Activated CD8-positive, alpha-beta T cell treated with anti-CD3 and anti-CD28 coated beads, Interleukin-2, amount 10 ng/mL, durations not matched to agents 7 days and 5 days (primary cell): ENCODE data around the gene BCAT1. TPM values are rescaled to one million over a fixed set of nuclear protein-coding genes. Genes with fewer than 3 reads are reported as not detected.

Experiments
- ATAC-seq: fragments of 150-1000 bp; cut with Tn5 transposase; one replicate; pipeline ENCODE4 v1.10.0; 2021; ENCODE audit warnings: moderate library complexity
- CTCF ChIA-PET: fragments of 350-600 bp; sonication (Branson Sonifier 250); formaldehyde crosslinking; loops from one replicate; lab custom pipeline; 2021; ENCODE audit warnings: antibody characterized with exemption; lab: Charles Lee
- POLR2A ChIA-PET: fragments of 350-600 bp; sonication (Branson Sonifier 250); formaldehyde crosslinking; loops from one replicate; lab custom pipeline; 2021; ENCODE audit warnings: antibody characterized with exemption; lab: Charles Lee
- DNase-seq: peaks from one replicate; pipeline ENCODE4 v3.0.0-alpha.2; 2020
- H3K27ac Mint-ChIP-seq: one replicate; pipeline ENCODE4 v1.8.0; 2021; ENCODE audit warnings: mild to moderate bottlenecking, mixed read lengths
- H3K27me3 Mint-ChIP-seq: one replicate; pipeline ENCODE4 v1.8.0; 2021; ENCODE audit warnings: low read depth, mixed read lengths
- H3K36me3 Mint-ChIP-seq: one replicate; pipeline ENCODE4 v1.8.0; 2021; ENCODE audit warnings: low read depth, mixed read lengths
- H3K4me1 Mint-ChIP-seq: one replicate; pipeline ENCODE4 v1.8.0; 2021; ENCODE audit warnings: low read depth, mixed read lengths
- H3K4me3 Mint-ChIP-seq: one replicate; pipeline ENCODE4 v1.8.0; 2021; ENCODE audit warnings: mild to moderate bottlenecking, mixed read lengths
- H3K9me3 Mint-ChIP-seq: one replicate; pipeline ENCODE4 v1.8.0; 2022; ENCODE audit warnings: mixed read lengths; ENCODE audit not compliant: insufficient read depth
- total RNA-seq, 2 experiments: library from RNA; stranded (reverse); gene quantifications; one replicate each; pipeline ENCODE4 v1.2.3, GENCODE V29; 2021

Gene BCAT1
- total RNA-seq, 2 experiments from 2014 or later: 19.7 to 24.1 TPM

- Mint-ChIP-seq H3K4me3 (no peak overlapping the region), H3K27me3 (no peaks in the 10 kb centered on the region)
- CTCF ChIA-PET: no interaction called here
These were observed 99.9 kb downstream of the BCAT1 start for GRCh38 chr12:24848941-24849477.

DNA sequence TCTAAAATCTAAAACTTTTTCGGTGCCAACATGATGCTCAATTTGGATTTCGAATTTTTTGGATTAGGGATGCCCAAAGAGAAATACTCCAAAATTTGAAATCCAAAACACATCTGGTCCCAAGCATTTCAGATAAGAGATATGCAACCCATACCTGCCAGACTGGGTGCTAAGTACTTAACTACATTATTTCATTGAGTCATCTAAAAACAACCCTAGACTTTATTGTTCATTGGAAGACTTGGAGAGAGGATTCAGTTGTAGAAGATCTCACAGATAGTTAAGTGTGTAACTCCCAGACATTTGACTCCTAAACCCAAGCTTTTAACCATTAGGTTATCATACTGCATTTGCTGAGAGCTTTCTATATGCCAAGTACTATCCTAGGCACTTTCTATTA is 102.2 kb downstream of the BCAT1 start:
- ATAC-seq: no peak
- Mint-ChIP-seq H3K36me3 (peaks cover 3% of the 10 kb centered on the region), H3K4me1 (peaks cover 8% of the 10 kb centered on the region), H3K27ac (no peak overlapping the region), H3K9me3 (no peaks in the 10 kb centered on the region), H3K27me3 (no peaks in the 10 kb centered on the region), H3K4me3 (no peak overlapping the region)
- ChIA-PET POLR2A (no interaction called here), CTCF (no interaction called here)
- DNase-seq: no peak

More at GRCh38 chr12:24848941-24849477, 99.9 kb downstream of the BCAT1 start:
- no peak for ATAC-seq
- H3K4me1 Mint-ChIP-seq: peaks cover 8% of the 10 kb centered on the region
- no peak for DNase-seq
- H3K9me3 Mint-ChIP-seq: no peaks in the 10 kb centered on the region
- POLR2A ChIA-PET: no interaction called here
- H3K27ac Mint-ChIP-seq: no peak overlapping the region
- no peaks in the 10 kb centered on the region for H3K36me3 Mint-ChIP-seq

- Mint-ChIP-seq H3K4me3 (no peak overlapping the region), H3K4me1 (peaks cover 8% of the 10 kb centered on the region), H3K9me3 (no peaks in the 10 kb centered on the region), H3K36me3 (peaks cover 6% of the 10 kb centered on the region), H3K27ac (no peak overlapping the region), H3K27me3 (no peaks in the 10 kb centered on the region)
- ChIA-PET CTCF (interaction anchor here (0.9 kb wide), 1 partner anchor 9 kb away, joined by 3 read pairs; no protein-coding TSS in a partner anchor), POLR2A (no interaction called here)
- ATAC-seq: no peak
- no peak for DNase-seq
These were observed 103.3 kb downstream of the BCAT1 start for GRCh38 chr12:24845615-24846014.

DNA sequence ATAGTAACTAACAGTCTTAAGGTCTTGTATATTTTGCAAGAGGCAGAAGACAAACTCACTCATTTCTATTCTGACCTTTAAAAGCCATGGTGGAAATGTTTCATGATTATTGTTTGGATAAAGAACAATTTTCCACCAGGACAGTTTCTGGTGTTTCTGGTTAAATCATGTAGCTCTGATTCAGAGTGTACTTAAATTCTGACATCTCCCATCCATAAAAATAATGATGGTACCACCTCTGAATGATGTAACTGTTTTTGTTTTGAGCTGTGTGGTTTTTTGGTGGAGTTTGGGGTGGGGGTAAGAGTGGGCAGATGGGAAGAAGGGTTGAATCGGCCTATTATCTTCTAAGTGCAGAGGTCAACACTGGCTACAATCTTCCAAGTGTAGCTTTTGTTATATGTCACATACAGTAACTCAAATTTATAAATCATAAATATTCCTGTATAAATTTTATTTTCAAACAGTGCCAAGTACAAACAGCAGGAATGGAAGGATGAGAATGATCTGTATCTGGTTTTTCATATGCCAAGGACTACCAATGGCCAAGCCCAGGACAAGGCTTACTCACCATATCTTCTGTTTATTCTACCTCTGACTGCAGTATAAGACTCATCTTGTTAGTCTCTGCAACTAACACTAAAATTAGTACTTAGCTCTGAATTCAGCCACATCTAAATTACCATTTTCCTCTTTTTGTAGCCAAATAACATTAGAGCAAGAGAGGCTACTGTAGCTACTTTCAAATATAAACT is 108.7 kb downstream of the BCAT1 start:
- Mint-ChIP-seq H3K27me3 (no peaks in the 10 kb centered on the region), H3K9me3 (no peaks in the 10 kb centered on the region), H3K4me3 (no peak overlapping the region), H3K27ac (no peak overlapping the region), H3K36me3 (peaks cover 10% of the 10 kb centered on the region), H3K4me1 (peaks cover 25% of the 10 kb centered on the region)
- POLR2A ChIA-PET: no interaction called here
- no peak for DNase-seq
- CTCF ChIA-PET: interaction anchor here (1.1 to 4.2 kb wide), 2 partner anchors 12 to 21 kb away, joined by 3 to 27 read pairs; no protein-coding TSS in a partner anchor
- no peak for ATAC-seq

DNA sequence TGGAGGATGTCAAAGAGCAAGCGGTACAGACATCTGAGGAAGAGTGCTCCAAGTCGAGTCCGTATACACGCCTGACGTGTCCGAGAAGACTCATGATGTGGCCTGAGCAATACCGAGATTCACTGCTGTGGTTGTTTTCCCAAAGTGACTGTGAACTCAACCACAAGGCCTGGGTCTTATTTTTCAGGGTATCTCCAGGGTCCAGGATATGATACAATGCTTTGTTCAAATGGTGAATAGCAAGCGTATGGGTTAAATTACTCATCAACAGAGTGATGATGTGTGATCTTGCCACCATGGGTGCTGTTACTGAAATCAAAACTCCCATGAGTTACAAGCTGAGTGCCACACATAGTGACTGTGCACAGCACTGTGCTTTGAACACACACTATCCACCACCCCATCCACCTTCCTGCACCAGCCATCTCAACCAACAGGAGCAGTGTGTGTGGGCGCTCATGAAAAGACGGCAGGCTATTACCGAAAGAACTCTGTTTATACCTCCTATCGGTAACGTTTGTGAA is 109.6 kb downstream of the BCAT1 start:
- Mint-ChIP-seq H3K36me3 (peaks cover 10% of the 10 kb centered on the region), H3K9me3 (no peaks in the 10 kb centered on the region), H3K4me3 (no peak overlapping the region), H3K4me1 (peaks cover 25% of the 10 kb centered on the region), H3K27ac (peak overlapping the region; percentile 8), H3K27me3 (no peaks in the 10 kb centered on the region)
- ATAC-seq (peak; percentile 82), DNase-seq (peak; percentile 58)
- ChIA-PET POLR2A (interaction anchor here (0.8 kb wide), 1 partner anchor 64 kb away, joined by 3 read pairs; no protein-coding TSS in a partner anchor), CTCF (interaction anchor here (1.1 to 4.2 kb wide), 3 partner anchors 13 to 62 kb away, joined by 3 to 27 read pairs (median 7); no protein-coding TSS in a partner anchor)

DNA sequence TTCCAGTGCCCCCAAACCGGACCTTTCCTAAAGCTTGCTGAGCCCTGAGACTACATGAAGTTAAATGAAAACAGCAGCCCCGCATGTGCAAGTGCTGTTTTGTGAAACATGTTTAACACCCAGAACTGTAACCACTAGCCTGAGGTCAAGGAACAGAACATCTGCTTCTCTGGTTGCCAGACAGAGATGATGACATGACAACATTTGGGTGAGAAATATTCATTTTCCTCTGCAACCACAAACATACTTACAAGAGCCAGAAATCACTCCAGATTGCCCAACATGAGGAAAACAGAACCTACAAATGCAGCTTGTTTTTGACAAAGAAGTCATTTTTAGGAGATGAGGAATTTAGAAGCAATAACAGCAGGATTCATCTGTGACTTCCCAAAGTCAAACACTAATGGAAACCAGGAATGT is 110.4 kb downstream of the BCAT1 start:
- DNase-seq (peak; percentile 32), ATAC-seq (peak; percentile 27)
- H3K4me3 Mint-ChIP-seq: no peak overlapping the region
- H3K36me3 Mint-ChIP-seq: peaks cover 10% of the 10 kb centered on the region
- H3K9me3 Mint-ChIP-seq: no peaks in the 10 kb centered on the region
- ChIA-PET POLR2A (interaction anchor here (0.5 kb wide), 1 partner anchor 1773 kb away, joined by 3 read pairs; no protein-coding TSS in a partner anchor), CTCF (interaction anchor here (0.7 to 4.2 kb wide), 4 partner anchors 14 to 153 kb away, joined by 3 to 27 read pairs (median 6); no protein-coding TSS in a partner anchor)
- H3K4me1 Mint-ChIP-seq: peaks cover 25% of the 10 kb centered on the region
- H3K27me3 Mint-ChIP-seq: no peaks in the 10 kb centered on the region
- peak overlapping the region; percentile 9 for H3K27ac Mint-ChIP-seq

GRCh38 chr12:24835377-24835776 is 113.5 kb downstream of the BCAT1 start:
- ChIA-PET POLR2A (interaction anchor here (1.0 kb wide), 1 partner anchor 45 kb away, joined by 3 read pairs; no protein-coding TSS in a partner anchor), CTCF (interaction anchor here (0.6 to 1.2 kb wide), 4 partner anchors 14 to 1629 kb away, joined by 3 to 4 read pairs (median 3); no protein-coding TSS in a partner anchor)
- H3K9me3 Mint-ChIP-seq: no peaks in the 10 kb centered on the region
- no peak for ATAC-seq
- DNase-seq: no peak
- H3K4me3 Mint-ChIP-seq: no peak overlapping the region
- H3K4me1 Mint-ChIP-seq: peaks cover 25% of the 10 kb centered on the region
- H3K27me3 Mint-ChIP-seq: no peaks in the 10 kb centered on the region
- peaks cover 4% of the 10 kb centered on the region for H3K36me3 Mint-ChIP-seq
- no peak overlapping the region for H3K27ac Mint-ChIP-seq

- no peak overlapping the region for H3K4me3 Mint-ChIP-seq
- POLR2A ChIA-PET: no interaction called here
- H3K27me3 Mint-ChIP-seq: no peaks in the 10 kb centered on the region
- H3K27ac Mint-ChIP-seq: no peak overlapping the region
- ATAC-seq (no peak), DNase-seq (no peak)
- H3K9me3 Mint-ChIP-seq: no peaks in the 10 kb centered on the region
- peaks cover 11% of the 10 kb centered on the region for H3K4me1 Mint-ChIP-seq
- CTCF ChIA-PET: no interaction called here
- peaks cover 2% of the 10 kb centered on the region for H3K36me3 Mint-ChIP-seq
These were observed 115.4 kb downstream of the BCAT1 start for GRCh38 chr12:24833513-24833912.

GRCh38 chr12:24823808-24824515 is 124.9 kb downstream of the BCAT1 start:
- H3K4me3 Mint-ChIP-seq: no peak overlapping the region
- H3K9me3 Mint-ChIP-seq: peaks cover 3% of the 10 kb centered on the region
- H3K27ac Mint-ChIP-seq: peak overlapping the region; percentile 26
- H3K27me3 Mint-ChIP-seq: no peaks in the 10 kb centered on the region
- H3K4me1 Mint-ChIP-seq: no peaks in the 10 kb centered on the region
- POLR2A ChIA-PET: no interaction called here
- DNase-seq (no peak), ATAC-seq (no peak)
- CTCF ChIA-PET: no interaction called here
- peaks cover 17% of the 10 kb centered on the region for H3K36me3 Mint-ChIP-seq

DNA sequence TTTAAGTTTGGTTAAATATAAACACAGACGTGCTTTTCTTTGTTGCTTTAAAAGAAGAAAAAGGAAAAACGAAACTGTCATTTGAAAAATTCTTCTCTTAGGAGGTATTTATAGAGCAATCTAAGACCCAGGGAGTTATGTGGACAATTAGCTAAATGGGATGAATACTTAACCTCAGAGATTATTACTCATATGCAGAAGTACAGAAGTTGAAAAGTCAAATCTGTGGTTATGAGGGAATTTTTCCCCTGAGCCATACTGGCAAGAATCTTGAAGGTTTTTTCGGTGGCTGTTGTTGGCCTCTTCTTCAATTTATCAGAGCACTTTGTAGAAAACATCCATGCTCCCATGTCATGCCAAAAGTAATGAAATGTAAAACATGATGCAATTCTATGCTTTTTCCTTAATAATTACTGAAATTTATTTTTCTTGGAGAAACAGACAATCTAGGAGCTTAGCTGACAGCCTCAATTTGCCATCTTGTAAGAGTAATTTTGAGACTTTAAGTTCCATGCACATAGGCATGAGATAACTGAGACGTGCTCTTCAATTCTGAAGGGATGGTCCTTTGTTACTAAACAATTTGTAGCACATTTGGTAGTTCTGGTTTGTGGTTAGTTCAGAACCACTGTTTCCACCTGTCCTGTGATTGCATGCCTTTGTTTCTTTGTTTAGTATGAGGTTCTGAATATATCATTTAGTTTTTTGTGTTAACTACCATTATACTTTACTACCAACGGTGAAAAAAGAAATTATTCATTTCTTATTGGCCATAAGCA is 126.6 kb downstream of the BCAT1 start:
- Mint-ChIP-seq H3K4me1 (no peaks in the 10 kb centered on the region), H3K36me3 (peaks cover 17% of the 10 kb centered on the region), H3K27me3 (no peaks in the 10 kb centered on the region), H3K9me3 (peaks cover 3% of the 10 kb centered on the region), H3K4me3 (no peak overlapping the region), H3K27ac (no peak overlapping the region)
- DNase-seq: no peak
- ATAC-seq: no peak
- CTCF ChIA-PET: no interaction called here
- POLR2A ChIA-PET: no interaction called here

DNA sequence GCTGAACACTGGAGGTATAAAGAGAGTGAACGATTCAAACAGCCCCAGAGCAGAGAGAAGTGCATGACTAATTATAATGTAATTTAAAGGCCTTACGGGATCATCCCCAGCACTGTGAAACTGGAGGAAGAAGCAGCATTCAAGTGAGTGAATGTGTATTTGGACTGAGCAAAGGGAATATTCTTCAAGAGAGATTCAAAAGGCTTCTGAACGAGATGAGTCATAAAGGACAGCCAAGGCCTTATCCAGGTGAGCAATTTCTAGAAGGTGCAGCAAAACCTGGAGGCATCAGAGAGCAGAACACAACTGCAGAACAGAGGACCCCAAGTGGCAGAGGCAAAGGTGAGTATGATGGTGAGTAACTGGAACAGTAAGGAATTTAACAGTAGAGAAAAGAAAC is 127.2 kb downstream of the BCAT1 start:
- Mint-ChIP-seq H3K4me1 (no peaks in the 10 kb centered on the region), H3K27ac (no peak overlapping the region), H3K27me3 (no peaks in the 10 kb centered on the region), H3K36me3 (peaks cover 17% of the 10 kb centered on the region), H3K9me3 (peaks cover 3% of the 10 kb centered on the region), H3K4me3 (no peak overlapping the region)
- ChIA-PET CTCF (interaction anchor here (1.1 kb wide), 1 partner anchor 13 kb away, joined by 3 read pairs; no protein-coding TSS in a partner anchor), POLR2A (no interaction called here)
- DNase-seq: no peak
- ATAC-seq: no peak
